ENCODE data around the gene HCRTR1.

GRCh38 chr1:31653717-31654473 is 36.4 kb downstream of the HCRTR1 start:
- TF ChIP-seq CTCF (conservative IDR thresholded peaks at IDR 0.05; ENCODE audit: low read length), result no peak
- TF ChIP-seq EZH2phosphoT487 (IDR thresholded peaks at IDR 0.05; ENCODE audit: borderline replicate concordance), result no peak
